NK-92 treated with Interleukin-12 subunit alpha and Interleukin-12 subunit beta, amount 100 ng/mL, for 24 hours (cell line): ENCODE measurements around the gene POLD2.

Experiments
- DNase-seq: peaks from one replicate; lab custom pipeline; 2025; lab: John Stamatoyannopoulos, UW

POLD2 gene

DNA sequence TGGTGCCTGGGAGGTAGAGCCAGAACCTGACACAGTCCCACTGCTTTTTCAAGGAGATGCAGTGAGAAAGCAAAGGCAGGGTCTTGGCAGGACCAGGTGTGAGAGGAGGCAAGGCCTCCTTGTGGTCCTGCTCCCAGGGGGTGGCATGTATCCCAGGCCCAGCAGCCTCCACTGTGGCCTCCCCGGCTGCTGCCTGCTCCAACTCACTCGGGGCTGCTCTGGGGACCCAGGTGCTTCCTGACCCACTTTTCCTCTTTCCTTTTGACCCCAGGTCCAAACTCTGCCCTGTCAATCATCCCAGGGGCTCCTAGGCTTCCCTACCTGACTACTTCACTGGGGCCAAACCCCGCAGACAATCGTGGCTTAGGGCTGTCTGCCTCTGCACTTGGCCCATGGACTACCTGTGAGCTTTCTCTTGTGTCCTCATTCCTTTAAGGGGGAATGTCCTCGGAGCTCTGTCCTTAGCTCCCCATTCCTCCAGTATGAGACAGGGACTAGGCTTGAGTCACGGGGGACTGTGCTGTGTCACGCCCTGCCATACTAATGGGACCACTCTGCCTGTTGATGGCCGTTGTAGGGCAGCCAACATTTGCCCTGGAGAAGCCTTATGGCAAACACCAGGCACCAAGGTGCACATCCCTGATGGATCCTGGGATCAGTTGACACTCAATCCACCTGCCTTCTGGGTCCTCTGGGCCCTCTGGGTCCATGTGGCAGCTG lies 20.3 kb downstream of the POLD2 start:
- no peak for DNase-seq

- DNase-seq: no peak
Observed at GRCh38 chr7:44101966-44102845, 21.1 kb downstream of the POLD2 start.

GRCh38 chr7:44101303-44101965 lies 21.9 kb downstream of the POLD2 start:
- no peak for DNase-seq

DNA sequence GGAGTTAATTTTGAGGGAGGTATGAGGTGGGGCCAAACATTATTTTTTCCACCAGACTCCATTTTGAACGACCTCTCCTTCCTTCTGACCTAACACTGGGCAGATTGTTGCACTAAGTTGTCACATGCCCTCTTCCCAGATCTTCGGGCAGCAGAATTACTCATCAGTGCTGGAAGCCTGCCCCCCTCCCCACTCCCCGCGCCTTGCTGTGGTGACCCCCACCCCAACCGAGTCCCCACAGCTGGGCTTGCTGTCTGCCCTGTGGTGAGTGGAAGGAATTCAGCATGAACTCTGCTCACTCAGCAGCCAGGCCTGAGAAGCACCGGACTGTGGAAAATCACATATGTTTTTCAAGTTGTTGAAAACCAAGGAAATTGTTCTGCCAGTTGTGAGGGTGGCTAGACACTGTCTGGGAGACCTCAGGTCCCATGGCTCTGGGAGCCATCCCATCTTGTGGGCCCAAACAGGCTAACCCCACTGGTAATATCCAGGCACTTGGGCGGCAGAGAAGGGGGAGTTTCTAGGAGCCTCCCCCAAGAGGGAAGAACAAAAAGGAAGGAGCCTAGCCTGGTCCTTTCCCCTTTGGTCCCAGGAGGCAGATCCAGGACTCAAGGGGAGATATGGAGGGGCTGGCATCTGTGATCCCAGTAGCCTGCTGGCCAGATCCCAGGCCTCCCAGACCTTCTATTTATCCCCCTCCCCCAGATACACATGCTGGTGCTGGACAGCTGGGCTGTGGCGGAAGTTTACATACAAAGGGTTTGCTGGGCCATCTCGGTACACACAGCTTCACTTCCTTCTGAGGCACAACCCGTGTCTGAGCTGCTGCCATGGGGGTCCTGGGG lies 22.7 kb downstream of the POLD2 start:
- DNase-seq: no peak

- DNase-seq: no peak
Observed at GRCh38 chr7:44099669-44100068, 23.7 kb downstream of the POLD2 start.

- no peak for DNase-seq
Observed at GRCh38 chr7:44098092-44099068, 25.0 kb downstream of the POLD2 start.

GRCh38 chr7:44097064-44097932 lies 26.1 kb downstream of the POLD2 start:
- no peak for DNase-seq

- DNase-seq: no peak
Observed at GRCh38 chr7:44096326-44096881, 26.9 kb downstream of the POLD2 start.

GRCh38 chr7:44095781-44096180 lies 27.6 kb downstream of the POLD2 start:
- no peak for DNase-seq

GRCh38 chr7:44094883-44095592 lies 28.3 kb downstream of the POLD2 start:
- no peak for DNase-seq

- no peak for DNase-seq
Observed at GRCh38 chr7:44094365-44094764, 29.0 kb downstream of the POLD2 start.

GRCh38 chr7:44093102-44093641 lies 30.2 kb downstream of the POLD2 start:
- DNase-seq: no peak

- DNase-seq: no peak
Observed at GRCh38 chr7:44087911-44088838, 35.2 kb downstream of the POLD2 start.

DNA sequence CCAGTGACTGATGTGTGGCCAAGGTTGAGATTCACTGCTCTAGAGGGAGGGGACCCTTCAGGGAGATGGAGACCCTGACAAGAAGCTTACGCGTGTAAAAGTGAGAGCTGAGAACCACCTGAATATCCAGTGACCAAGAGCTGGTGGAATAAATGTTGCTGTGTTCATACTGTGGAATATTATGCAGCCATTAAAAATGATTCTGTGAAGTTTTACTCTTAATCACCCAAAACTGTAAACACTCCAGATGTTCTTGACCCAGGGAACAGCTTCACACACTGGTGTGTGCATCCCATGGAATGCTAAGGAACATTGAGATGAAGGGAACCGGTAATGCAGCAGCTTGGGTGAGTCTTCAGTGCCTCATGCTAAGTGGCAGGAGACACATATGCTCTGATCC lies 36.7 kb downstream of the POLD2 start:
- no peak for DNase-seq

GRCh38 chr7:44085546-44085945 lies 37.8 kb downstream of the POLD2 start:
- DNase-seq: no peak

DNA sequence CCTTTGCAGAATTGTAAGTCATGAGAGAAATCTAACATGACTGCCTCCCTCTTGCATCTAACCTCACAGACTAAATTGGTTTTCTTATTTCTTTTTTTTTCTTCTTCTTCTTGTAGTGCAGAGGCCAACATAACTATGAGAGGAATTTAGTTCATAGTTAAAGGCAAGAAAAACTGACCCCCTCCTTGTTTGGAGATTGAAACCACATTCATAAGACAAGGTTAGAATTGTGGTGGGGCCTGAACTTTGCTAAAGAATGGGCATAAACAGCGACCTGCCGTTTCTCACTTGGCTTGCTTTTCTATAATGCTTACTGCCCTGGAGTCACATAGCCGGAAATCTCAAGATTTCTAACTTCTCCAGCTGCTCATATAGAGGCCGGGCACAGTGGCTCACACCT lies 38.6 kb downstream of the POLD2 start:
- DNase-seq: no peak

DNA sequence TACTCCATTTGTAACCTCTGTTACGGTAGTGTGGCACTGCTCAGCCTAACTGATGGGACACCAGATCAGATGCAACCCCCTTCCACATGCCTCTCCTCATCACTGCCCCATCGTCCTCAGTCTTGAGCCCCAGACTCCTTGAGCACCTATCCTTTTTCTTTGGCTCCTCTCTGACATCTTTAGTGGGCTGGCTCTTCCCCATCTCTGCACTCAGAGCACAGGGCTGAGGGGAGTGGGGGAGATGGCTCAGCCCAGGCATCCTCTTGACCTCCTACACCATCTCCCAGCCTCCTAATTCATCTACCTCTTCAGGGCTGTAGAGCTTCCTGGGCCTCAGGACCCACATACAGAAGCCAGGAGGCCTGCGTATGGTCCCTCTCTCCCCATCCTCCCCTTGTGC lies 39.6 kb downstream of the POLD2 start:
- DNase-seq: no peak
